A549 treated with CORT108297 at 1 μM for 4 hours (cell line): ENCODE measurements around the gene GLRA3. TPM values are rescaled to one million over a fixed set of nuclear protein-coding genes. Genes with fewer than 3 reads are reported as not detected.

Experiments
- total RNA-seq: library from RNA; stranded (reverse); fragments of 200-300 nt; extraction: Qiagen RNA extraction; gene quantifications from 5 replicates; pipeline ENCODE4 v1.2.3, GENCODE V29; 2022

Gene GLRA3
- not detected in 5 replicates for total RNA-seq

GRCh38 chr4:174828845-174829701 lies at the start of gene GLRA3:
Gene GLRA3 (minus strand): TSS chr4:174829247. CDS start chr4:174828811, 436 bp downstream.

Other genes with a start within 250 kb of the GLRA3 start
- gene ADAM29, start 89.1 kb upstream of the GLRA3 start, total RNA-seq, result not detected in 5 replicates